HG02840 (cell line): ENCODE results near the gene RAPGEF4.

Experiments used
- ATAC-seq: cut with Tn5 transposase; IDR thresholded peaks from one replicate; pipeline ENCODE4 v1.9.1; 2021; ENCODE audit warnings: mild to moderate bottlenecking, moderate library complexity, moderate number of reproducible peaks; ENCODE audit not compliant: unreplicated experiment, low FRiP score

The RAPGEF4 gene

DNA sequence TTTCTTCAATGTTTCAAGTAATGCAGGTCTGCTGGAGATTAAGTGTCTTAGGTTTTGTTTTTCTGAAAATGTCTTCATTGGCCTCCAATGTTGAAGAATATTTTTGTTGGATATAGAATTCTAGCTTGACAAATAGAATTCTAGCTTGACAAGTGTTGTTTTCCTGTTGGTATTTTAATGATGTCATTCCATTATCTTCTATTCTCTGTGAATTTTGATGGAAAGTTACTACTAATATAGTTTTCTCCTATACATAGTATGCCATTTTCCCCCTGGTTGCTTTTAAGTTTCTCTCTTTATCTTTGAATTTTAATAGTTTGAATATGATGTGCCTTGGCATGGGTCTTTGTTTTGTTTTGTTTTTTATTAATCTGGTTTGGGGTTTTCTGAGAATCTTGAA, 119.9 kb downstream of the RAPGEF4 start:
- ATAC-seq, result no peak

DNA sequence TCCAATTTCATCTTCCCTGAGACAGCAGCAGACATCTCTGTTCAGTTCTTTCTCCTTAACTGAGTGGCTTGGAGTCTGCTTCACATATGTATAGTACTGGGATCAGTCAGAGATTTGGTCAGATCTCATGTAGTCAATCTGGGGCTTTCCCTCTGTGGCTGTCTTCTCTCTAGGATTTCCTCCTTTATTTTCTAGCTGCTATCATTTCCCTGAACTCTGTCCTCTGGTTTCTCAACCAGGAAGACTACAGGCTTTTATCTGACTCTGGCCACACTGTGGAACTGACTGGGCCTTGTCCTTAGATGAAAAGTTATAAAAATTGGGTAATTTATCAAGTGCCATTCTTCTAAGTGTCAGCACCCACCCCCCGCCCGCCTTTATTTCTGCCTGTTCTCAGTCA, 121.0 kb downstream of the RAPGEF4 start:
- no peak for ATAC-seq

GRCh38 chr2:172858473-172858745, 122.8 kb downstream of the RAPGEF4 start:
- ATAC-seq, result no peak

DNA sequence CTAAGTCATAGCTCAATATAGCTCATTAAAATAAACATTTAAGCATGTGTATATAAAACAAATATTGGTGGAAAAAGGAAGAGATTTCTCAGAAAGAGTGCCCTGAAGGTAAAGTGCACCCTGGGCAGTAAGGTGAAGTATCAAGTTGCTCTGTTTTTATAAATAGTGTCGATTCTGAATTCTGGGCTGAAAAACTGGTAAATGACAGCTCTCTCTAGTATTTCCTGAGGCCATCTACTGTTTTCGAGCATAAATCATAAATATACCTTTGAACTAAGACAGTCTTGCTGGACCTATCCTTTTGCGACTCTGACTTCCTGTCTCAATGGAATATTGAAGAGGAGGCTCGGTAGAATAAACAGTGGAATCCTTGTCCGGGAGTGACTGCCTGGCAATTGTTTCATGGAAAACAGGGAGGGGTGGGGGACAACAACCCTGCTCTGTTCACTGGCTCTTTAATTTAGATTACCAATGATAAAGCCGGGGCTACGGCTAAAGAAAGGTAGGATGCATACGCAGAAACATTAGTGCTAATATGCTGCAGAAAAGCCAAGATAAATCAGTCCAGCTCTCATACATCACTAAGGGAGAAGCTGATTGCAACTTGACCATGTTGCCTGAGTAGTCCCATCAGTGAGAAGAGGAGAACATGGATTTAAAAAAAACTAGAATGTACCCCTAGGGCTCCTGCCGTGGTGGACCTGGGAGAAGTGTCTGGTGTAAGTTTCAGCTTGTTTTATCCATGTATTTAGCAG, 124.1 kb downstream of the RAPGEF4 start:
- ATAC-seq, result no peak

DNA sequence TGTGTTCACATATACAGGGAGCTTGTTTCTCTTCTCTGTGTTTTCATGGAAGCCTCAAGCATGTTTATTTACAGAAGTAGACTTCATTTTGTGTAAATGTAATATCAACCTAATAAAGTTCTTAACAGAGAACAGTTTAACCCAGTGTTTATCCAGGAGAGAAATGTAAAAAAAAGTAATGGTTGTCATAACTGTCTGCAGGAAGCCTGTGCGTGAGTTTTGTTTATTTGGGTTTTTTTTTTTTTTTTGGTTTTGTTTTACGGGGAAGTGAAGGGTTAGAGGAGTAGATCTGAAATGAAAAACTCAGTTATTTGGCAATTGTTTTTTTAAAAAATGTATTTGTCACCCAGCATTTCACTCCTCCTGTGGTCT, 124.7 kb downstream of the RAPGEF4 start:
- no peak for ATAC-seq

DNA sequence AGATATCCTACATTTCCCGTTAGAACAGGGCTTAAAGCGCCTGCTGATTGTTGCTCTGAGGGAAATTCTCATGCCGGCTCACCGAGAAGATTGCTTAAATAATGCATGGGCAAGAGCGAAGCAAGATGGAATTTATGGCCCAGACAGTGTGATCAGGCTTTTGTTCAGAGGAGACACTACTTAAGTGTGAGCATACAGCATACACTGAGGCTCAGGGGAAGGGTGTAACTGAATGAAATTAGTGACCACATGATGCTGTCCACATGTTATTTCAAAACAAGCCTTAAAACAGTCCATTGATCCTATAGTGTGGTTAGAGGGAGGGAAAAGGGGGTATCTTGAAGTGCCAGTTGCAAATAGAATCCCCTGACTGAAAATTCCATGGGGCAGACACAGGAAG, 125.5 kb downstream of the RAPGEF4 start:
- no peak for ATAC-seq

DNA sequence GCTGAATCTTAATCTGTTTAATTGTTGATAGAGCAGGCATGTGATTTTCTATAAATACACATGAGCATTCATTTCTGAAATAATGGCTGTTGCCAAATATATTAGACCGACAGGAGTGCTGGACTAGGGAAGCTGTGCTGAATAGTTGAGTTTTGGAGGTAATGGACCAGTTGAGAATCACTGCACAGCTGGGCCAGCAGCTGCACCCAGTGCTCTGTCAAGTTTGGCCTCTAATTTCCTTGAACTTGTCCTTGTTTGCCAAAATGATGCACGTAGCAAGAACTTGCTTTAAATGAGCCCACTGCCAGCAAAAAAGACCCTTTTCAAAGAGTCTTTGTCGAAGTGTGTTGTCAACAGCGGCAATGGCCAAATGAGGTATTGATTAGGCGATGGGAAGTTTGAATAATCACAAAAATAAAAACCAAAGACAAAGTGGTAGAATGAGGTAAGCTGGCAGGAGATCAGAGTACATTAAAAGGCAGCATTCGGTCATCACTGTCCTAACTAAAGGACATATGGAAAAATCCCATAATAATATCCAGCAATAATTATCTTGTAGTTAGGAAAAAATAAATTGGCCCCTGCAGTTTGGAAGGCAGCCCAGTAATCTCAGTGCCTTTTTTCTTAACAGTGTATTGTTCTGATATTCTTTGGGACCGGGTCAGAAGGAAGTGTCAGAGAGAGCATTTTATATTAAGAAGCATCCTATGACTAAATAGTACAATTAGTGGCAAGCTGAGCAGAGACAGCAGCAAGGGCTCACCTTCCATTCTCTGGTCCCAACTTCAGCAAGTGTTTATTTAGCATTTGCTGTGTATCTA, 126.2 kb downstream of the RAPGEF4 start:
- no peak for ATAC-seq

- ATAC-seq, result no peak
Observed at GRCh38 chr2:172863341-172863740, 127.7 kb downstream of the RAPGEF4 start.

GRCh38 chr2:172864182-172864581, 128.5 kb downstream of the RAPGEF4 start:
- no peak for ATAC-seq

GRCh38 chr2:172865422-172865821, 129.8 kb downstream of the RAPGEF4 start:
- no peak for ATAC-seq

DNA sequence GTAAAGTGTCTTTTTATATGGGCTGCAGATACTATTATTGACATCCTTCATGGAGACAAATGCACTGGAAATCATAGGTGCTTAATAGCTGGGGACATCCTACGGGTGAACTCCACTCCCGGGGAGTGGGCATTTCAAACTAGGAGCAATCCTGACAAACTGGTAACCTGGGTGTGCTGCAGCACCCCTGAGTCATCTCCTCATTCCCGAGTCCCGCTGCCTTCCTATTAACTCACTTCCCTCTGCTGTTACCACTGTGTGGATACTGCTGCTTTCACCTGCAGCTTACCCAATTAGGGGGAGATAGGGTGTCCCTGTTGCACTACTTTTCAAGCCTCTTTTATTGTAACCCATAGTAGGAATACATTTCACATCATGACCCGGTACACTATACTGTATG, 134.2 kb downstream of the RAPGEF4 start:
- no peak for ATAC-seq

DNA sequence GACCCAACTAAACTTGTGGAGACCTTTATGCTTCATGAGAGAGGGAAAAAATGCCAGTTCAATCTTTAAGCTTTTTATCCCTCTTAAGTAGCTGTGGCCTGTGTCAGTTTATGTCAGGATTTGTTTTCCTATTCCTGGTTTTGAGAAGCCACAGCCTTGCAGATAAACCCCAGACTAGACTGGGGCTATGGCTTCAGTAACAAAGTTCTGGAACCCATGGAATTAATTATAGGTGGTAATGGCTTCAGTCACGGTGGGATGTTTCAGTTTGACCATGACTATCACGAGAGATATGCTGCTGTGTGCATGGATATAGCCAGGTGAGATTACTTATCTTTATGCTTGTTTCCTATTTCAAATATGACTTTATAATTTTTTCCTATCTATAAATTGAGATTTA, 134.8 kb downstream of the RAPGEF4 start:
- ATAC-seq, result no peak

DNA sequence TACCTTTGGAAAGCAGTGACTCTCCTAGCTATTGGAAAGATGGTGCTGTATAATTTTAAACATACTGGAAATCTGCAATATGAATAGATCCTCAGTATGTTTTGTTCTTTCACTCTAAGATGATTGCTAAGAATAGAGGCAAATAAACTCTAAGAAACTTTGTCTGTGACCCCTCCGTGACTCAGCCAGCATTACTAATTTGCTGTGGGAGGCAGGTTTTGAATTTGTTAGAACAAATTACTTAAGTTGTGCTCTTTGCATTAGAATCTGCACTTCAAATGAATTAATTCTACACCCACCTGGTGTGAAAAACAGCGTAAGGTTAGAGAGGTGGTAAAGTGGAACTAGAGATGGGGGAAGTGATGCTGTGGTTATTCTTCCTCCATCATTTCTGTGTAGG, 142.2 kb downstream of the RAPGEF4 start:
- no peak for ATAC-seq

GRCh38 chr2:172878260-172878659, 142.6 kb downstream of the RAPGEF4 start:
- ATAC-seq, result no peak

GRCh38 chr2:172884336-172884735, 148.7 kb downstream of the RAPGEF4 start:
- ATAC-seq, result no peak

DNA sequence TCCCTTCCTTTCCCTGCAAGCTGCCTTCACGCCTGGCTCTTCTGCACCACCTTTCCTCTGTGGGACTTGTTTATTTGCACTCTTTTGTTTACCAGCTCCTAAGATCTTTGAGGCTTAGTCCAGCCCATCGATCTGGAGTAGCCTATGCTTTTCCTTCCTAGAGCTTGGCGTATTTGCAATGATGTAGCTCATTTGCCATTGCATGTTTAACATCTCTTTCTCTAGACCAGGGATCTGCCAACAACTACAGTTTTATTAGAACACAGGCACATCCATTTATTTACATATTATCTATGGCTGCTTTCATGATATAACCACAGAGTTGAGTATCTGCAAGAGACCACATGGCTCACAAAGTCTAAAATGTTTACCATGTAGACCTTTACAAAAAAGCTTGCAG, 150.4 kb downstream of the RAPGEF4 start:
- ATAC-seq, result no peak

GRCh38 chr2:172887280-172887679, 151.6 kb downstream of the RAPGEF4 start:
- ATAC-seq, result no peak

- no peak for ATAC-seq
Observed at GRCh38 chr2:172888714-172889669, 153.3 kb downstream of the RAPGEF4 start.

- no peak for ATAC-seq
Observed at GRCh38 chr2:172889768-172890430, 154.3 kb downstream of the RAPGEF4 start.

GRCh38 chr2:172893111-172893510, 157.5 kb downstream of the RAPGEF4 start:
- ATAC-seq, result no peak

- no peak for ATAC-seq
Observed at GRCh38 chr2:172893671-172894070, 158.0 kb downstream of the RAPGEF4 start.
